Neuronal stem cell (in vitro differentiated cells): Measurements from ENCODE around the gene IPO9.
A peak's percentile ranks its signal among the peaks of the same experiment; 100 is the strongest.
"Not testable (repeated sequence)": the region's sequence is repeated elsewhere in the genome, so short reads cannot be mapped to it uniquely, and the experiment has no call there.

ENCODE experiments used
- DNase-seq: peaks from one replicate; pipeline ENCODE4 v3.0.0-alpha.2; 2013; ENCODE audit warnings: low spot score
- H2AFZ ChIP-seq: one replicate; pipeline ENCODE4 v1.6.1; 2013; ENCODE audit warnings: mild to moderate bottlenecking, low read length, inconsistent platforms
- H2AK5ac ChIP-seq: 2 replicates; pipeline ENCODE4 v1.6.1; 2013; ENCODE audit warnings: low read depth, mild to moderate bottlenecking, inconsistent platforms, low read length, moderate library complexity, mixed read lengths
- H2BK120ac ChIP-seq: 2 replicates; pipeline ENCODE4 v1.6.1; 2013; ENCODE audit warnings: low read depth, mild to moderate bottlenecking, inconsistent platforms, low read length, moderate library complexity, mixed read lengths
- H2BK12ac ChIP-seq: one replicate; pipeline ENCODE4 v1.6.1; 2013; ENCODE audit warnings: low read length, inconsistent platforms
- H2BK15ac ChIP-seq: 2 replicates; pipeline ENCODE4 v1.6.1; 2013; ENCODE audit warnings: mild to moderate bottlenecking, low read length, inconsistent platforms, mixed read lengths
- H2BK5ac ChIP-seq: one replicate; pipeline ENCODE4 v1.6.1; 2013; ENCODE audit warnings: inconsistent platforms, mild to moderate bottlenecking, low read length, moderate library complexity
- H3K14ac ChIP-seq: one replicate; pipeline ENCODE4 v1.6.1; 2013; ENCODE audit warnings: low read length, inconsistent platforms
- H3K18ac ChIP-seq: 2 replicates; pipeline ENCODE4 v1.6.1; 2013; ENCODE audit warnings: low read length, inconsistent platforms
- H3K23ac ChIP-seq: 2 replicates; pipeline ENCODE4 v1.6.1; 2013; ENCODE audit warnings: low read depth, mild to moderate bottlenecking, mixed read lengths, low read length, inconsistent platforms; ENCODE audit not compliant: poor library complexity
- H3K27ac ChIP-seq: replicated peaks from 3 replicates; pipeline ENCODE4 v1.5.1; 2013; ENCODE audit warnings: low read length, inconsistent platforms
- H3K27me3 ChIP-seq, 3 experiments: 2 replicates each; pipeline ENCODE4 v1.6.1; 2013; ENCODE audit warnings: low read length in 3 of 3, mild to moderate bottlenecking in 2 of 3, inconsistent platforms in 1 of 3, low read depth in 1 of 3, mixed read lengths in 1 of 3, moderate library complexity in 1 of 3; ENCODE audit not compliant: control insufficient read depth in 3 of 3, insufficient read depth in 3 of 3
- H3K36me3 ChIP-seq, 2 donors: replicated peaks in 1 of 2; 2 replicates each; pipeline ENCODE4 v1.6.1; 2013; ENCODE audit warnings: low read length in 2 of 2; ENCODE audit not compliant: control insufficient read depth in 2 of 2, insufficient read depth in 2 of 2
- H3K4ac ChIP-seq: 2 replicates; pipeline ENCODE4 v1.6.1; 2013; ENCODE audit warnings: inconsistent platforms, mild to moderate bottlenecking, low read length, moderate library complexity
- H3K4me1 ChIP-seq, 2 donors: 1 replicate in 1 of 2; 2 replicates in 1 of 2; pipeline ENCODE4 v1.6.1; 2013; ENCODE audit warnings: low read length in 2 of 2, low read depth in 1 of 2; ENCODE audit not compliant: control insufficient read depth in 2 of 2, insufficient read depth in 1 of 2
- H3K4me2 ChIP-seq: one replicate; pipeline ENCODE4 v1.6.1; 2013; ENCODE audit warnings: mild to moderate bottlenecking, low read length, inconsistent platforms; ENCODE audit not compliant: insufficient read depth, poor library complexity, severe bottlenecking
- H3K4me3 ChIP-seq, 2 donors: 2 replicates each; pipeline ENCODE4 v1.5.1; 2013; ENCODE audit warnings: low read length in 2 of 2, mild to moderate bottlenecking in 2 of 2, inconsistent platforms in 1 of 2, moderate library complexity in 1 of 2
- H3K79me1 ChIP-seq: one replicate; pipeline ENCODE4 v1.6.1; 2013; ENCODE audit warnings: low read depth, mild to moderate bottlenecking, inconsistent platforms, low read length, moderate library complexity
- H3K9ac ChIP-seq: one replicate; pipeline ENCODE4 v1.6.1; 2013; ENCODE audit warnings: mild to moderate bottlenecking, low read depth, low read length, inconsistent platforms; ENCODE audit not compliant: poor library complexity
- H3K9me3 ChIP-seq, 2 donors: replicated peaks in 1 of 2; 2 replicates each; pipeline versions ENCODE3 to v1.6.1; 2013; ENCODE audit warnings: low read length in 2 of 2, mild to moderate bottlenecking in 2 of 2, inconsistent platforms in 1 of 2, low read depth in 1 of 2, mixed read lengths in 1 of 2, moderate library complexity in 1 of 2; ENCODE audit not compliant: control insufficient read depth in 2 of 2, insufficient read depth in 1 of 2
- H4K8ac ChIP-seq: one replicate; pipeline ENCODE4 v1.6.1; 2013; ENCODE audit warnings: low read depth, mild to moderate bottlenecking, inconsistent platforms, low read length, moderate library complexity
- H4K91ac ChIP-seq: one replicate; pipeline ENCODE4 v1.6.1; 2013; ENCODE audit warnings: low read length, low read depth, mild to moderate bottlenecking, inconsistent platforms; ENCODE audit not compliant: poor library complexity
- WGBS, 2 donors: extraction: QIAGEN DNeasy Blood & Tissue Kit; methylation state at CpG; one replicate each; pipeline ENCODE4 v1.1.7; 2013; ENCODE audit warnings: missing lambda C conversion rate in 2 of 2, mixed read lengths in 1 of 2; ENCODE audit not compliant: insufficient read length in 2 of 2, insufficient replicate concordance in 1 of 2; ENCODE audit errors: extremely low coverage in 2 of 2; 5-methylcytosine and 5-hydroxymethylcytosine counted together

IPO9 gene

GRCh38 chr1:201834621-201835020, 5.7 kb downstream of the IPO9 start:
- Histone ChIP-seq H4K8ac (no peak overlapping the region), H3K9ac (no peak overlapping the region), H2BK12ac (no peak overlapping the region)

GRCh38 chr1:201838381-201838780, 9.4 kb downstream of the IPO9 start:
- H4K8ac ChIP-seq = no peak overlapping the region
- peaks cover 0 to 2% of the 10 kb centered on the region in 2 donors for H3K4me1 ChIP-seq
- H2BK12ac ChIP-seq = no peak overlapping the region
- no peak overlapping the region for H2BK120ac ChIP-seq
- no peak overlapping the region for H4K91ac ChIP-seq
- DNase-seq = no peak
- H3K18ac ChIP-seq = no peak overlapping the region
- H2BK15ac ChIP-seq = no peak overlapping the region
- no peaks in the 10 kb centered on the region for H3K9me3 ChIP-seq
- no peaks in the 10 kb centered on the region for H3K27me3 ChIP-seq
- H2AK5ac ChIP-seq = no peak overlapping the region
- H3K36me3 ChIP-seq = peaks cover 10 to 92% of the 10 kb centered on the region in 2 donors
- no peak overlapping the region for H3K14ac ChIP-seq
- no peak overlapping the region for H3K23ac ChIP-seq
- no peak overlapping the region for H3K4me2 ChIP-seq
- WGBS, 2 donors = no CpG with 5 or more reads among the region's 2 CpGs
- no peak overlapping the region for H2AFZ ChIP-seq
- peaks cover 7% of the 10 kb centered on the region for H3K79me1 ChIP-seq
- no peak overlapping the region for H3K27ac ChIP-seq
- no peak overlapping the region for H3K4me3 ChIP-seq
- no peak overlapping the region for H2BK5ac ChIP-seq
- no peak overlapping the region for H3K9ac ChIP-seq
- H3K4ac ChIP-seq = no peak overlapping the region

More at GRCh38 chr1:201834621-201835020, 5.7 kb downstream of the IPO9 start:
- Histone ChIP-seq H2AK5ac (no peak overlapping the region), H3K18ac (no peak overlapping the region), H4K91ac (no peak overlapping the region), H3K9me3 (no peaks in the 10 kb centered on the region), H3K4ac (peak overlapping the region; percentile 23), H2BK5ac (no peak overlapping the region), H2BK15ac (no peak overlapping the region), H3K79me1 (peaks cover 7% of the 10 kb centered on the region), H2BK120ac (no peak overlapping the region), H3K27me3 (no peaks in the 10 kb centered on the region), H3K4me1 (peaks cover 7 to 8% of the 10 kb centered on the region in 2 donors), H3K4me3 (no peak overlapping the region), H3K14ac (no peak overlapping the region), H3K27ac (no peak overlapping the region), H3K4me2 (no peak overlapping the region), H3K23ac (no peak overlapping the region), H3K36me3 (peaks cover 8 to 77% of the 10 kb centered on the region in 2 donors), H2AFZ (no peak overlapping the region)
- WGBS, 2 donors = no CpG with 5 or more reads among the region's 5 CpGs
- DNase-seq = no peak

GRCh38 chr1:201839089-201839488, 10.1 kb downstream of the IPO9 start:
- not testable (repeated sequence) for H2AK5ac ChIP-seq, H3K14ac ChIP-seq, H3K9ac ChIP-seq, H3K27ac ChIP-seq, H2BK120ac ChIP-seq, H2AFZ ChIP-seq, H3K4ac ChIP-seq, H3K27me3 ChIP-seq, H3K23ac ChIP-seq, H2BK5ac ChIP-seq, DNase-seq, H3K9me3 ChIP-seq, H3K4me3 ChIP-seq, H3K79me1 ChIP-seq, H2BK12ac ChIP-seq, H3K4me1 ChIP-seq, H3K4me2 ChIP-seq, H4K91ac ChIP-seq, H3K18ac ChIP-seq, H2BK15ac ChIP-seq, H4K8ac ChIP-seq
- no CpG with 5 or more reads among the region's 10 CpGs for WGBS, 2 donors
- peaks cover 10 to 93% of the 10 kb centered on the region in 2 donors for H3K36me3 ChIP-seq

- Histone ChIP-seq H3K9ac (peak overlapping the region; percentile 60), H3K23ac (no peak overlapping the region), H3K4ac (no peak overlapping the region), H3K14ac (no peak overlapping the region), H3K27me3 (no peaks in the 10 kb centered on the region), H4K8ac (no peak overlapping the region), H2AK5ac (no peak overlapping the region), H3K79me1 (peaks cover 5% of the 10 kb centered on the region), H2AFZ (no peak overlapping the region), H3K4me3 (no peak overlapping the region), H3K9me3 (no peaks in the 10 kb centered on the region), H3K18ac (no peak overlapping the region), H2BK15ac (no peak overlapping the region), H2BK120ac (no peak overlapping the region), H3K4me2 (no peak overlapping the region), H2BK5ac (no peak overlapping the region), H3K36me3 (peaks cover 10 to 87% of the 10 kb centered on the region in 2 donors), H3K27ac (no peak overlapping the region), H4K91ac (no peak overlapping the region), H2BK12ac (no peak overlapping the region), H3K4me1 (no peaks in the 10 kb centered on the region)
- no CpG with 5 or more reads among the region's 4 CpGs for WGBS, 2 donors
- DNase-seq = no peak
Measured at GRCh38 chr1:201840055-201840454, 11.1 kb downstream of the IPO9 start.
